ENCODE measurements around the gene CCL22.
"Not testable (repeated sequence)": the region's sequence is repeated elsewhere in the genome, so short reads cannot be mapped to it uniquely, and the experiment has no call there.

Gene CCL22

GRCh38 chr16:57374067-57374534 lies 15.5 kb downstream of the CCL22 start:
- in situ Hi-C loops (cut with MboI; ENCODE audit: low sequenced_read_pairs), result no loop called here

GRCh38 chr16:57374925-57375465 lies 16.4 kb downstream of the CCL22 start:
- in situ Hi-C loops (cut with MboI; ENCODE audit: low sequenced_read_pairs), result not testable (repeated sequence)

GRCh38 chr16:57376313-57376818 lies 17.8 kb downstream of the CCL22 start:
- in situ Hi-C loops (cut with MboI; ENCODE audit: low sequenced_read_pairs), result no loop called here

- in situ Hi-C loops (cut with MboI; ENCODE audit: low sequenced_read_pairs), result no loop called here
These were observed 18.7 kb downstream of the CCL22 start for GRCh38 chr16:57377080-57377841.

- in situ Hi-C loops (cut with MboI; ENCODE audit: low sequenced_read_pairs), result no loop called here
These were observed 21.0 kb downstream of the CCL22 start for GRCh38 chr16:57379579-57379978.

GRCh38 chr16:57380671-57381462 lies 22.3 kb downstream of the CCL22 start:
- in situ Hi-C loops (cut with MboI; ENCODE audit: low sequenced_read_pairs), result no loop called here

GRCh38 chr16:57381791-57382534 lies 23.4 kb downstream of the CCL22 start:
- in situ Hi-C loops (cut with MboI; ENCODE audit: low sequenced_read_pairs), result no loop called here

- in situ Hi-C loops (cut with MboI; ENCODE audit: low sequenced_read_pairs), result no loop called here
These were observed 24.1 kb downstream of the CCL22 start for GRCh38 chr16:57382535-57383275.

GRCh38 chr16:57383276-57384247 lies 25.0 kb downstream of the CCL22 start:
- in situ Hi-C loops (cut with MboI; ENCODE audit: low sequenced_read_pairs), result no loop called here

- in situ Hi-C loops (cut with MboI; ENCODE audit: low sequenced_read_pairs), result no loop called here
These were observed 25.9 kb downstream of the CCL22 start for GRCh38 chr16:57384248-57385070.

GRCh38 chr16:57385083-57385482 lies 26.5 kb downstream of the CCL22 start:
- in situ Hi-C loops (cut with MboI; ENCODE audit: low sequenced_read_pairs), result no loop called here

- in situ Hi-C loops (cut with MboI; ENCODE audit: low sequenced_read_pairs), result no loop called here
These were observed 27.9 kb downstream of the CCL22 start for GRCh38 chr16:57386381-57386951.

- in situ Hi-C loops (cut with MboI; ENCODE audit: low sequenced_read_pairs), result no loop called here
These were observed 29.2 kb downstream of the CCL22 start for GRCh38 chr16:57387598-57388354.

- in situ Hi-C loops (cut with MboI; ENCODE audit: low sequenced_read_pairs), result no loop called here
These were observed 29.9 kb downstream of the CCL22 start for GRCh38 chr16:57388359-57389086.

GRCh38 chr16:57389087-57389468 lies 30.5 kb downstream of the CCL22 start:
- in situ Hi-C loops (cut with MboI; ENCODE audit: low sequenced_read_pairs), result no loop called here

- in situ Hi-C loops (cut with MboI; ENCODE audit: low sequenced_read_pairs), result no loop called here
These were observed 32.2 kb downstream of the CCL22 start for GRCh38 chr16:57390636-57391295.
